CD4-positive, alpha-beta T cell treated with Interleukin-10 for 1 hour (primary cell): Measurements from ENCODE around the gene PTPRF.

Experiments
- DNase-seq: peaks from one replicate; pipeline ENCODE4 v3.0.0-alpha.2; 2020

The PTPRF gene

GRCh38 chr1:43585557-43585956 lies 54.9 kb downstream of the PTPRF start:
- DNase-seq, result no peak

- DNase-seq, result no peak
These were observed 55.6 kb downstream of the PTPRF start for GRCh38 chr1:43586136-43586731.

DNA sequence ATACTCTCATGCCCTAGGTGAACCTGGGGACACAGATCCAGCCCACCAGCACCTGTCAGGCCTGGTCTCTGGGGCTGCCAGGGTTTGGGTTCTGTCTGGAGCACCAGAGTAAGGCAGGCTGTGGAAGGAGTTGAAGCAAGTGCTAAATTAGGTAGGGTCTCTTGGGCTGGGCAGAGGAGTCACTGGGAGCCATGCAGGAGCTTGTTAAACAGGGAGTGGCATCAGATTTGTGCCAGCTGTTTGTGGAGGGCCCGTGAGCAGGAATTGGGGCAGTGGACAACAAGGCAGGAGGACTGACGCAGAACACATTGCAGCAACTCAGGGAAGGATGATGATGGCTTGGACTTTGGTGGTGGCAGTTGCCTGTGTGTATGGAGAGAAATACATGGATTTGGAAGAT lies 56.3 kb downstream of the PTPRF start:
- DNase-seq, result no peak

- no peak for DNase-seq
These were observed 56.9 kb downstream of the PTPRF start for GRCh38 chr1:43587594-43587993.

DNA sequence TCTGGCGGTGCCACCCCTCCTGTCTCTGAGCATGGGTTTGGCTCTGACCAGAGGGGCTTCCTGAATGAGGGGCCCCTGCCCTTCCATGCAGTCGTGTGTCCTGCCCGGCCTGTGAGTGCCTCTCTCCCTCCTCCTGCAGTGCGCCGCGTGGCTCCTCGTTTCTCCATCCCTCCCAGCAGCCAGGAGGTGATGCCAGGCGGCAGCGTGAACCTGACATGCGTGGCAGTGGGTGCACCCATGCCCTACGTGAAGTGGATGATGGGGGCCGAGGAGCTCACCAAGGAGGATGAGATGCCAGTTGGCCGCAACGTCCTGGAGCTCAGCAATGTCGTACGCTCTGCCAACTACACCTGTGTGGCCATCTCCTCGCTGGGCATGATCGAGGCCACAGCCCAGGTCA lies 57.9 kb downstream of the PTPRF start:
- DNase-seq, result no peak

DNA sequence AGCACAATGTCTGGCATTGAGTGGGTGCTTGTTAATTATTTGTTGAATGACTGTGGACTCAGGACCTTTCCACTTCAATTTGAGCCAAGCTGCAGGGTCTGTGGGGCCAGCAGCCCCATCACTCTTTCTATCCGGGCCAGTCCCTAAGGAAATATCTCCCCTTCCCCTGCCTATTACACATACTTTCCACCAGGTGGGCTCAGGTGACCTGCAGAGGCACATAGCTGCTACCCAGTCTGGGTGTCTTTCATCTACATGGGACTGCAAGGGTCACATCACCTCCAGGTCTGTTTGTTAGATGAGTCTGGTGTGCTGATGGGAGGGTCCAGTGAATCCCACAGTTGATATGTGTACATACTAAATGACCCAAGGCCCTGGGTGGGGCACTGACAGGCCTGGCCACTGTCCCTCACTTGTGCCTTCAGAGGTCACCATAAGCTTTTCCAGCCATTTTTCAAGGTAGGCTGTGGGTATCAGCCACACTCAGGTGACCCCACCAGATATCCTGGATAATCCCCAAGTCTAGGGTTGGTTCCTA lies 59.8 kb downstream of the PTPRF start:
- no peak for DNase-seq

DNA sequence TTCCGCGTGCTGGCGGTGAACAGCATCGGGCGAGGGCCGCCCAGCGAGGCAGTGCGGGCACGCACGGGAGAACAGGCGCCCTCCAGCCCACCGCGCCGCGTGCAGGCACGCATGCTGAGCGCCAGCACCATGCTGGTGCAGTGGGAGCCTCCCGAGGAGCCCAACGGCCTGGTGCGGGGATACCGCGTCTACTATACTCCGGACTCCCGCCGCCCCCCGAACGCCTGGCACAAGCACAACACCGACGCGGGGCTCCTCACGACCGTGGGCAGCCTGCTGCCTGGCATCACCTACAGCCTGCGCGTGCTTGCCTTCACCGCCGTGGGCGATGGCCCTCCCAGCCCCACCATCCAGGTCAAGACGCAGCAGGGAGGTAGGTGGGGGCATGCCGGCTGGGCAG lies 60.5 kb downstream of the PTPRF start:
- DNase-seq, result no peak

GRCh38 chr1:43592051-43592665 lies 61.5 kb downstream of the PTPRF start:
- no peak for DNase-seq

GRCh38 chr1:43592974-43593683 lies 62.4 kb downstream of the PTPRF start:
- DNase-seq, result no peak

DNA sequence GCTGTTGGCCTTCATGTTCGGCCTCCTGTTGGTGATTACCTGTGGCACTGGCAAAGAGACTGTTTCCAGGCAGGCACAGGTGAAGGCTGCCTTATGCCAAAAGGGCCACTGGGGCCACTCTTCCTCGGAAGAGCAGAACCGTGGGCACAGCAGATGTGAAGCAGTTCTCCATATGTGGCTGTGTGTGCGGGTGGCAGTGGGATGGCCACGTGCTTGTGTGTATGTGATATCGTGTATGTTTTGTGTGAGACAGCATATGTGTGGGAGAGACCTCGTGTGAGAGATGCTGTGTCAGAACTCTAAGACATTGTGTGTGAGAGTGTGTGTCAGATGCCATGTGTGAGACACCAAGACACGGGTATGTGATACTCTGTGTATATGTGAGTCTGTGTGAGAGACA lies 65.9 kb downstream of the PTPRF start:
- DNase-seq, result no peak

- DNase-seq, result no peak
These were observed 66.3 kb downstream of the PTPRF start for GRCh38 chr1:43597028-43597427.

DNA sequence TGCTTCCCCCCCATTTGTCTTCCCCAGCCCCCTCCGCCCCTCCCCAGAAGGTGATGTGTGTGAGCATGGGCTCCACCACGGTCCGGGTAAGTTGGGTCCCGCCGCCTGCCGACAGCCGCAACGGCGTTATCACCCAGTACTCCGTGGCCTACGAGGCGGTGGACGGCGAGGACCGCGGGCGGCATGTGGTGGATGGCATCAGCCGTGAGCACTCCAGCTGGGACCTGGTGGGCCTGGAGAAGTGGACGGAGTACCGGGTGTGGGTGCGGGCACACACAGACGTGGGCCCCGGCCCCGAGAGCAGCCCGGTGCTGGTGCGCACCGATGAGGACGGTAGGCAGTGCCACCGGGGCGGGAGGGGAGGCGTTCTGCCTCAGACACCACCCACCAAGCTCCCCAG lies 67.0 kb downstream of the PTPRF start:
- no peak for DNase-seq

DNA sequence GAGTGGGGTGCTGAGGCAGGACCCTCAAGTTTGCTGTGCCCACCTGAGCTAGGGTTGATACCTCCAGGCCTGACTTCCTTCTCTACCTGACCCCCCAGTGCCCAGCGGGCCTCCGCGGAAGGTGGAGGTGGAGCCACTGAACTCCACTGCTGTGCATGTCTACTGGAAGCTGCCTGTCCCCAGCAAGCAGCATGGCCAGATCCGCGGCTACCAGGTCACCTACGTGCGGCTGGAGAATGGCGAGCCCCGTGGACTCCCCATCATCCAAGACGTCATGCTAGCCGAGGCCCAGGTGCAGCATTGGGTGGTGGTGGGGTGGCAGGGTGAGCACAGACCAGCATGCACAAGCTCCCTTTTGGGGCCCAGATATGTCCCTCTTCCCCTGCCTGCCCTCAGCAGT lies 67.9 kb downstream of the PTPRF start:
- DNase-seq, result no peak

DNA sequence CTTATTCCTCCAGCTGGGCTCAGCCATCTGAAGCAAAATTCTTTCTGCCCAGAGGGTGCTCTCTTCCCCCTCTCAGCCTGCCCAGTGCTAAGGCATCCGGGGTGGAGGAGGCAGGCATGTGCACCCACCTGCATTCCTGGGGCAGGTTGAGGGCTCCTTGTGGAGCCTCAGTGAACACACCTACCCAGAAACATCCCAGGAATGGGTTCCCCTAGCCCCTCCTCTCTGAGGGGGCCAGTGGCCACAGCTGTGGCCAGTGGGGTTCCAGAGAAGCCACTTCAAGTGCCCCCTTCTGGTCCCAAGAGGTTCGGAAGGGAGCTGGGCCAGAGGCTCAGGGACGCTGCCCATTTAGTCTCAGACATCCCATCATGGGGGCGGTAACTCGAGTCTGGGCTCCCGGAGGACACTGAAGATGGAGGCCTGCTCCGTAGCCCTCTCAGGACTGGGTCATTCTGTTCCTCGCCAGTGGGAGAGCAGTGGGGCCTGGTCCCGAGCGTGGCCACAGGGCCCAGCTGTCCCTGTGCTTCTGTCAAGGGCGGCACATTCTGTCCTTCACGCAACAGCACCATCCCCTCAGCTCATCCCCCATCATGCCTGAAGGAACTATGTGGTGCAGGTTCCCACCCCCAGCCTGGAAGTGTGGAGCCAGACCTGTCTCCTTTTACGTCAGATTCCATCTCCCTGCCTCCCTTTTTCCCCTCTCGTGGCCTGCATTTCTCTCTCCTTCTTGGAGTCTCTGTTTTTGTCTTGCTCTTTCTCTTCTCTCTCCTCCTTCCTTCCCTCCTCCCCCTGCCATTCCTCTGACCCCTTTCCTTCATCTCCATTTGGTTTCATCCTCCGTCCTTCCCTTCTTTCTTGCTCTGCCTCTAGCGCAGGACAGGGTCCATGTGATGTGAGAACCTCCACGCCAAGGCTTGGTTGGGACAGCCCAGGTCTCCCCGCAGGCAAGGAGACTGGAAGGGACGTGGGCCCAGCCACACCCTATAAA lies 69.6 kb downstream of the PTPRF start:
- DNase-seq, result no peak

DNA sequence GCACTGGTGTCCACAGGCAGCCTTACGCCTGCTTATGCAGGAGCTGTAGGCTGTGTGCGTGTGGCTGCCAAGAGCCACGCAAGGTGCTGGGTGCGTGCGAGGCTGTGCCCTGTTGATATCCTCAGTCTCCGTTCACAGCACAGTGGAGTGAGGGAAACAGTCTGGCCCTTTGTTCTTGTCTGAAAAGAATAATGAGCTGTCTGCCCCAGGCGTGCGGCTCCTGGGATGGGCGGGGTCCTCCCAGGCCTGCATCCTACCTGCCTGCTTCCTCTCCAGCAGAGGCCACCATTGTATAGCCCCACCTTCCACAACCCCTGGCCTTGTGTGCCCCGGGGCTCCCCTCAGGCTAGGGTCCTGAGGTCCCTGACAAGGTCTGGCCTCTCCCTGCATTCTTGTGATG lies 72.3 kb downstream of the PTPRF start:
- DNase-seq, result no peak

DNA sequence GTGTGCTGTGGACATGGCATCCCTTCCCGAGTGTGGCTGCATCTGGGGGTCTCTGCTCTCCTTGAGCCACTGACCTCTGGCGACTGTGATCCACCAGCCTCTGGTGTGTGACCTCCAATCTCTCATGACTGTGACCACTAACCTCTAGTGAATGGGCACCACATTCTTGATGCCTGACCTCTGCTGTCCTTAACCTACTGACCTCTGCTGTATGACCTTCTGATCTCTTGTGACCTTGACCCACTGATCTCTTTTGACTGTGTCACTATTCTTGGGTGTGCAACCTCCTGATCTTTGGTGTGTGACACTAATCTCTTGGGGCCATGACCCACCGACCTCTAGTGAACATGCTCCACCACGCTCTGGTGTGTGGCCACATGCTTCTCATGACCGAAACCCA lies 73.5 kb downstream of the PTPRF start:
- no peak for DNase-seq

- no peak for DNase-seq
These were observed 74.5 kb downstream of the PTPRF start for GRCh38 chr1:43605157-43605556.

DNA sequence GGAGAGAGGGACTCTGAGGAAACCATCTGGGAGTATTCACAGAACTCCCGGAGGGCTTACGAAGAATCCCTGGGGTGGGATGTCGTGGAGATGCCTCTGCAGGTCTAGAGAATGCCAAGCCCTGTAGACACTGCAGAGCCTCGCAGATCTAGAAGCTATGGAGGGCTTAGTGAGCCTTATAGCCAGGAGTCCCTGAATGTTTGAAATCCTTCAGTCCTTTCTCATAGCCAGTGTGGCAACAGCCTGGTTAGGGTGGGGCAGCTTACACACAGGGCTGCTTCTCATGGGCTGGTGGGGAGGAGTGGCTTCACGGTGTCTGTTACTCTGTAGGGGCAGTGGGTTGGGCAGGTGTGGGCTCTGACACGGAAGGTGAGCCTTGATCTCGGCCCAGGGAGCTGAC lies 75.1 kb downstream of the PTPRF start:
- no peak for DNase-seq

DNA sequence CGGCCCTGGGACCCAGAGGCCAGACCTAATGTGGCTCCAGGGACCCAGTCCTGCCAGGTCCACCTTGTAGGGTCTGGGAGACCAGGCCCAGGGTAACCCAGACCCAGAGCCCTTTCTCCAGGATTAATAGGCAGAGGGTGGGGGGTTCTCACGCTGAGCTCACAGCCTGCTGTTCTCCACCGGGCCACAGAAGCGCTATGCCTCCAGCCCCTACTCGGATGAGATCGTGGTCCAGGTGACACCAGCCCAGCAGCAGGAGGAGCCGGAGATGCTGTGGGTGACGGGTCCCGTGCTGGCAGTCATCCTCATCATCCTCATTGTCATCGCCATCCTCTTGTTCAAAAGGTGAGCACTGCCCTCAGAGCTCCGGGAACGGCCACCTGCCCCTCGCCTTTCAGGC lies 75.9 kb downstream of the PTPRF start:
- DNase-seq, result no peak

- no peak for DNase-seq
These were observed 78.1 kb downstream of the PTPRF start for GRCh38 chr1:43608827-43609226.

DNA sequence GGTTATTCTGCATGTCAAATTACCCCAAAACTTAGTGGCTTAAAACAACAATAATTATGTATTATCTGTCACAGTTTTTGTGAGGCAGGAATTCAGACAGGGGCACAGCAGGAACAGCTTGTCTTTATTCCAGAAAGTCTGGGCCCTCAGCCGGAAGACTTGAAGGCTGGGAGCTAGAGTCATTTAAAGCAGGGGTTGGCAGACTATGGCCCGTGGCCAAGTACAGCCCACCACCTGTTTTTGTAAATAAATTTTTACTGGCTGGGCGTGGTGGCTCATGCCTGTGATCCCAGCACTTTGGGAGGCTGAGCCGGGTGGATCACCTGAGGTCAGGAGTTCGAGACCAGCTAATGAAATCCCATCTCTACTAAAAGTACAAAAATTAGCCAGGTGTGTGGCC lies 79.7 kb downstream of the PTPRF start:
- no peak for DNase-seq

DNA sequence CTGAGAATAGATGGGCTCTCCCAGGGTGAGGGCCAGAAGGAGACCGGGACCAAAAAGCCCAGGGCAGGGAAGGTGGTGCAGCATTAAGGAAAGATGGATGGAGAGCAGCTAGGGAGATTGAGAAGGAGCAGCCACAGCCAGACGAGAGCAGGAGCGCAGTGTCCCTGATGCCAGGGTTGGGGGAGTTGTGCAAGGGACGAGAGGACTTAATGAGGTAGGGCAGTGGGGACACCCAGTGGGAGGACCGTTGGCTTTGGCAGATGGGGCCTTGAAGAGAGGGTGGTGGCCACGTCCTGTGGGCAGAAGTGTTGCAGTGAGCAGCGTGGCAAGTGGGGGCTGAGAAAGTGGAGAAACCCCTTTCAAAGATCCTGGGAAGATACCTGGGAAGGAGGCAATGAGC lies 81.3 kb downstream of the PTPRF start:
- DNase-seq, result no peak

- no peak for DNase-seq
These were observed 81.7 kb downstream of the PTPRF start for GRCh38 chr1:43612406-43612805.
